8988T (cell line): ENCODE data around the gene CYP2W1.
"Not testable (repeated sequence)": the region's sequence is repeated elsewhere in the genome, so short reads cannot be mapped to it uniquely, and the experiment has no call there.

Source experiments
- DNase-seq: peaks from one replicate; pipeline ENCODE4 v3.0.0; 2011

CYP2W1 gene

GRCh38 chr7:999941-1000935, 17.3 kb downstream of the CYP2W1 start:
- no peak for DNase-seq

- not testable (repeated sequence) for DNase-seq
Observed at GRCh38 chr7:1001069-1001770, 18.2 kb downstream of the CYP2W1 start.

- not testable (repeated sequence) for DNase-seq
Observed at GRCh38 chr7:1002026-1002425, 19.0 kb downstream of the CYP2W1 start.

- DNase-seq = not testable (repeated sequence)
Observed at GRCh38 chr7:1002445-1002844, 19.5 kb downstream of the CYP2W1 start.

GRCh38 chr7:1004018-1004852, 21.3 kb downstream of the CYP2W1 start:
- no peak for DNase-seq

GRCh38 chr7:1005303-1005702, 22.3 kb downstream of the CYP2W1 start:
- DNase-seq = no peak

GRCh38 chr7:1007901-1008300, 24.9 kb downstream of the CYP2W1 start:
- DNase-seq = no peak

- DNase-seq = no peak
Observed at GRCh38 chr7:1008733-1009363, 25.9 kb downstream of the CYP2W1 start.

GRCh38 chr7:1009747-1010146, 26.8 kb downstream of the CYP2W1 start:
- DNase-seq = no peak

GRCh38 chr7:1010226-1010625, 27.2 kb downstream of the CYP2W1 start:
- no peak for DNase-seq

- DNase-seq = no peak
Observed at GRCh38 chr7:1011297-1012003, 28.5 kb downstream of the CYP2W1 start.

- DNase-seq = no peak
Observed at GRCh38 chr7:1012004-1012715, 29.2 kb downstream of the CYP2W1 start.

GRCh38 chr7:1012716-1013095, 29.7 kb downstream of the CYP2W1 start:
- DNase-seq = no peak

GRCh38 chr7:1013581-1013980, 30.6 kb downstream of the CYP2W1 start:
- no peak for DNase-seq

- DNase-seq = no peak
Observed at GRCh38 chr7:1014681-1015080, 31.7 kb downstream of the CYP2W1 start.

GRCh38 chr7:1015196-1016121, 32.5 kb downstream of the CYP2W1 start:
- DNase-seq = no peak

- DNase-seq = no peak
Observed at GRCh38 chr7:1016577-1017531, 33.9 kb downstream of the CYP2W1 start.

GRCh38 chr7:1017586-1018333, 34.8 kb downstream of the CYP2W1 start:
- DNase-seq = no peak
